Mononuclear cell (primary cell): ENCODE measurements around the gene TCEANC2. TPM values are rescaled to one million over a fixed set of nuclear protein-coding genes. Genes with fewer than 3 reads are reported as not detected.
"Not testable (repeated sequence)": the region's sequence is repeated elsewhere in the genome, so short reads cannot be mapped to it uniquely, and the experiment has no call there.

Experiments
- H3K27me3 ChIP-seq: 2 replicates; pipeline ENCODE4 v1.6.0; 2011; ENCODE audit warnings: low read length, control low read depth; ENCODE audit not compliant: insufficient read depth
- H3K4me1 ChIP-seq: 2 replicates; pipeline ENCODE4 v1.5.1; 2011; ENCODE audit warnings: mild to moderate bottlenecking, low read length, control low read depth; ENCODE audit not compliant: insufficient read depth
- H3K4me3 ChIP-seq: 2 replicates; pipeline ENCODE4 v1.5.1; 2011; ENCODE audit warnings: mild to moderate bottlenecking, low read length, moderate library complexity
- H3K9me3 ChIP-seq: 2 replicates; pipeline ENCODE4 v1.5.1; 2011; ENCODE audit warnings: low read depth, mild to moderate bottlenecking, control low read depth, low read length
- total RNA-seq: library from RNA; depleted of rRNA; stranded (reverse); fragments of >200 nt; gene quantifications from one replicate; pipeline ENCODE4 v1.2.3, GENCODE V29; 2012

The TCEANC2 gene
- total RNA-seq, 1 donor, result 1.0 TPM

DNA sequence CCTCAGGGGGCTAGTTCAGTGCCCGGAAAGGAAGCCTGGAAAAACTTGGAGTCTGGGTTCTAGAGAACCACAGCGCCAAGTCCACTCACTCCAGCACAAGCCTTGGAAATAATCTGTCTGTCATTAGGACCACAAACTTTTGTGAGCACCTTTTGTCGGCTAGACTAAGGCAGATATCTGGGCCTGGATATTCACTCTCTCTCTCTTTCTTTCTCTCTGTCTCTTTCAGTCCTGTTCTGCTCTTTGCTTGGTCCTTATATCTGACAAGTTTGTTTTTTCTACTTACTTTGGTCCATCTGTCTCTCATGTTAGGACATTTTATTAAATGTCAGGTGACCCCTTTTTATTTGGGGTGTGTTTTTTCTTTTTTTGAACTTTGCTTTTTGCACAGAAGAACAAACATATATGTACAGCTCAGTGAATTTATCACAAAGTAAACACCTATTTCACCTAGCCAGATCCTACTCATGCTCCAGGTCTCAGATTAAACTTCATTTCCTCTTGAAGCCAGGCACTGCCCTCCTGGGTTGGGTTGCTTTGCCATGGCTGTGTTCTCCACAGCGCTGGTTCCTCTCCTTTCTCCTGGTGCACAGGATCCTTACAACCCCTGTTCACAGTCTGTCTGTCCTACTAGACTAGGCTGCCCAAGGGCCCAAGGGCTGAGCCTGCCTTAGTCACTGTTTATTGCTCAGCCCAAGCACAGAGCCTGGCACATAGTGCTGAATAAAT lies 40.8 kb downstream of the TCEANC2 start:
- H3K27me3 ChIP-seq, result no peaks in the 10 kb centered on the region

DNA sequence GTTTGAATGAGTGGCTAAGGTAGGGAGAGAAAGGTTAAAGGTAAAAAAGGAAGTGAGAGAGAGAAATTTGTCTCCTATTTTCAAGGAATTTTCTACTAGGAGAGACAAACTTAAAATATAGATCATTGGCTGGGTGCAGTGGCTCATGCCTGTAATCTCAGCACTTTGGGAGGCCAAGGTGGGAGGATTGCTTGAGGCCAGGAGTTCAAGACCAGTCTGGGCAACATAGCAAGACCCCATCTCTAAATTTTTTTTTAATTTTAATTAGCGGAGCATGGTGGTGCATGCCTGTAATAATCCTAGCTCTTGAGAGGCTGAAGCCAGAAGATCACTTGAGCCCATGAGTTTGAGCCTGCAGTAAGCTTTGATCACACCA lies 41.3 kb downstream of the TCEANC2 start:
- not testable (repeated sequence) for H3K4me3 ChIP-seq, H3K27me3 ChIP-seq, H3K9me3 ChIP-seq
- H3K4me1 ChIP-seq, result peaks cover 23% of the 10 kb centered on the region

More for the DNA sequence above, 40.8 kb downstream of the TCEANC2 start:
- no peak overlapping the region for H3K4me3 ChIP-seq
- H3K9me3 ChIP-seq, result no peaks in the 10 kb centered on the region
- H3K4me1 ChIP-seq, result peaks cover 21% of the 10 kb centered on the region

DNA sequence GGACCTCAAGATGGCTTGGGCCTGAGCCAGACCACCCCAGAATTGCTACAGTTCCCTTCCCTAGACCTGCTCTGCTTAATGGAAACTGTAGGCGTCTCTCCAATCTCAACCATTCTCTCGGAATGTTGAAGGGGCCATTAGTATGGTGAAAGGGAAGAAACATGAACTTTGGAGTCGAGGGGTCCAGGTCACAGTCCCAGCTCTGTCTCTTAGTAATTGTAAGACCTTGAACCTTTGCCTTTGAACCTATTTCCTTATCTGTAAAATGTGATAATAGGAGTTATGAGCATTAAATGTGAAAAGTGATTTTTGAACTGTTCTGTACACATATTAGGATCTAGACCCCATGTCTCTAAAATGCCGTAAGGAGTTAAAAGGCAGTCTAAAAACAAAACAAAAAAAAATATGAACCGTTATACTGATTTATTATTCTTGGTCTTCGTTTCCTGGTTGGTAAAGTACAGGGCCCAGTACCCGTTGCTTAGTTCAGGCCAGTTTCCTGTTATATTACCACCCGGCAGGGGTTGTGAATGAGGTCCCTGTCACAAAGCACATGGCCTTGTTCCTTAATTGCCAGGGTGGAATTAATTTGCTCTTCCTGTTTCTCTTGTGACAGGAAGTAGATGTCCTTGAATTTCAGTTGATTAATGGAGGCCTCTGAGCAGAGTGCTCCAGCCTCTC lies 42.3 kb downstream of the TCEANC2 start:
- Histone ChIP-seq H3K9me3 (no peaks in the 10 kb centered on the region), H3K4me3 (no peak overlapping the region), H3K27me3 (no peaks in the 10 kb centered on the region), H3K4me1 (peaks cover 23% of the 10 kb centered on the region)

GRCh38 chr1:54096227-54096876 lies 42.9 kb downstream of the TCEANC2 start:
- Histone ChIP-seq H3K4me3 (no peak overlapping the region), H3K27me3 (no peaks in the 10 kb centered on the region), H3K9me3 (no peaks in the 10 kb centered on the region), H3K4me1 (peaks cover 23% of the 10 kb centered on the region)

- no peak overlapping the region for H3K4me3 ChIP-seq
- H3K9me3 ChIP-seq, result no peaks in the 10 kb centered on the region
- H3K4me1 ChIP-seq, result peaks cover 23% of the 10 kb centered on the region
- H3K27me3 ChIP-seq, result no peaks in the 10 kb centered on the region
Observed at GRCh38 chr1:54096877-54097240, 43.5 kb downstream of the TCEANC2 start.

DNA sequence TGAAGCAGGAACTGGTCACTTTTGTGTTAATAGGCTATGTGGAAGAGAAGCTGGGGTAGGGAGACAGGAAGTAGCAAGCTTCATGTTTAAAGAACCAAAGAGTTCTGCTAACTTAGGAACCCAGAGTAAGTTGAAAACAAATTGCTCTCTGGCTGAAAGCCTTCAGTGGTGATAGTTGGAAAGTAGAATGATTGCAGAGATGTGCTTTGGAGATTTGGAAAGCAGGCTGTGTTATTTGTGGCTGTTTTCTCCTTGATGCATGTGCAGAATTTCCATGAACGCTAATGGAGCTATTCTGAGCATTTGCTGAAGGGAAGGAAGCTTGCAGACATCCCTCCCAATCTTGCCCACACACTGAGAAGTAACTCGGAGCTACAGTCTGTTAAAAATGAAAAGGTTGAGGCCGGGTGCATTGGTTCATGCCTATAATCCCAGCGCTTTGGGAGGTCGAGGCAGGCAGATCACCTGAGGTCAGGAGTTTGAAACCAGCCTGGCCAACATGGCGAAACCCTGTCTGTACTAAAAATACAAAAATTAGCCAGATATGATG lies 45.7 kb downstream of the TCEANC2 start:
- Histone ChIP-seq H3K27me3 (no peaks in the 10 kb centered on the region), H3K9me3 (no peaks in the 10 kb centered on the region), H3K4me3 (no peak overlapping the region), H3K4me1 (peaks cover 23% of the 10 kb centered on the region)

- no peaks in the 10 kb centered on the region for H3K27me3 ChIP-seq
Observed at GRCh38 chr1:54100500-54100899, 47.1 kb downstream of the TCEANC2 start.

DNA sequence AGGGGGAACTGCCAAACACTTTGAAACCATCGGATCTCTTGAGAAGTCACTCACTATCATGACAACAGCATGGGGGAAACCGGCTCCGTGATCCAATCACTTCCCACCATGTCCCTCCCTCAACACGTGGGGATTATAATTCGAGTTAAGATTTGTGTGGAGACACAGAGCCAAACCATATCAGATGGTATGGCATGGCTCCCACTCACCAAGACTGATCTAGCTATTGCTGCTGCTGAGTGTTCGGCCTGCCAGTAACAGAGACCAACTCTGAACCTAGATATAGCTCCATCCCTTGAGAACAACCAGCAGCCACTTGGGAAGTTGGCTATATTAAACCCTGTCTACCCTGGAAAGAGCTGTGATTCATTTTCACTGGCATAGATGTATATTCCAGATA lies 50.0 kb downstream of the TCEANC2 start:
- Histone ChIP-seq H3K27me3 (no peaks in the 10 kb centered on the region), H3K4me3 (no peak overlapping the region), H3K9me3 (no peaks in the 10 kb centered on the region), H3K4me1 (peaks cover 6% of the 10 kb centered on the region)

More at GRCh38 chr1:54100500-54100899, 47.1 kb downstream of the TCEANC2 start:
- H3K9me3 ChIP-seq, result no peaks in the 10 kb centered on the region
- H3K4me1 ChIP-seq, result peaks cover 21% of the 10 kb centered on the region
- H3K4me3 ChIP-seq, result no peak overlapping the region

DNA sequence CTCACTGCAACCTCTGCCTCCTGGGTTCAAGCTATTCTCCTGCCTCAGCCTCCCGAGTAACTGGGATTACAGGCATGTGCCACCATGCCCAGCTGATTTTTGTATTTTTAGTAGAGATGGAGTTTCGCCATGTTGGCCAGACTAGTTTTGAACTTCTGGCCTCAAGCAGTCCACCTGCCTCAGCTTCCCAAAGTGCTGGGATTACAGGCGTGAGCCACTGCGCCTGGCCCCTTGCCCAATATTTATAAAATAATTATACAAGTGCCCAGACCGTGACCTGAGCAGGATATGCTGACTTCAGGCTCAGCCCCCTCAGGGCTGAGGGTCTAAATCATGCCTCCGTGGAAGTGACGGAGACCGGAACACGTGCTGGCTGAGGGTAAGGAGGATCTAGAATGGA lies 51.2 kb downstream of the TCEANC2 start:
- not testable (repeated sequence) for H3K4me3 ChIP-seq, H3K4me1 ChIP-seq, H3K27me3 ChIP-seq, H3K9me3 ChIP-seq

GRCh38 chr1:54105080-54105479 lies 51.7 kb downstream of the TCEANC2 start:
- Histone ChIP-seq H3K9me3 (no peaks in the 10 kb centered on the region), H3K4me3 (no peak overlapping the region), H3K4me1 (no peaks in the 10 kb centered on the region), H3K27me3 (no peaks in the 10 kb centered on the region)

DNA sequence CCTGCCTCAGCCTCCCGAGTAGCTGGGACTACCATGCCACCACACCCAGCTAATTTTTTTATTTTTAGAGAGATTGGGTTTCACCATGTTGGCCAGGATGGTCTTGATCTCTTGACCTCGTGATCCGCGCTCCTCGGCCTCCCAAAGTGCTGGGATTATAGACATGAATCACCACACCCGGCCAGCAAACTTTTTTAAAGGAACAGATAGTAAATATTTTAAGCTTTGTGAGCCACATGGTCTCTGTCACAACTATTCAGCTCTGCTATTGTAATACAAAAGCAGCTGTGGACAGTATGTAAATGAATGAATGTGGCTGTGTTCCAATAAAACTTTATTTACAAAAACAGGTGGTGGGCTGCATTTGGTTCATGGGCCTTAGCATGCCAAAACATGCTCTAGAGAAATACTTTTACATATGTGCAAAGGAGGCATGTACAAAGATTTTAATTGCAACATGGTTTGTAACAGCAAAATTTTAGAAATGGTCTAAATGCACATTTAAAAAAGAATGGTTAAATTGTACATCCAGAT lies 52.4 kb downstream of the TCEANC2 start:
- H3K4me3 ChIP-seq, result no peak overlapping the region
- H3K9me3 ChIP-seq, result no peaks in the 10 kb centered on the region
- no peaks in the 10 kb centered on the region for H3K27me3 ChIP-seq
- no peaks in the 10 kb centered on the region for H3K4me1 ChIP-seq

GRCh38 chr1:54107131-54107530 lies 53.7 kb downstream of the TCEANC2 start:
- Histone ChIP-seq H3K9me3 (no peaks in the 10 kb centered on the region), H3K4me3 (no peak overlapping the region), H3K27me3 (no peaks in the 10 kb centered on the region), H3K4me1 (no peaks in the 10 kb centered on the region)

DNA sequence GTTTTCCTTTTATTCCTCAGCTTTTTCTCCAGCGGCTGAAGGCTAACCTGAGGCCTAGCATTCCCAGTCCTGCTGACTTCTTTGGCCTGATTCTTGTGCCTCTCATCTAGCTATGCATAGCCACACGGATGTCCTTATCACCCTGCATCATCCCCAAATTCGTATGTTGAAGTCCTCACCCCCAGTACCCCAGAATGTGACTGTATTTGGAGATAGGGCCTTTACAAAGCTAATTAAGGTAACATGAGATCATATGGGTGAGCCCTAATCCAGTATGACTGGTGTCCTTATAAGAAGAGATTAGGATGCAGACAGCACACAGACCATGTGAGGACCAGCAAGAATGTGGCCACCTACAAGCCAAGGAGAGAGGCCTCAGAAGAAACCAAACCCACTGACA lies 54.7 kb downstream of the TCEANC2 start:
- H3K4me1 ChIP-seq, result no peaks in the 10 kb centered on the region
- H3K4me3 ChIP-seq, result no peak overlapping the region
- H3K9me3 ChIP-seq, result no peaks in the 10 kb centered on the region
- H3K27me3 ChIP-seq, result no peaks in the 10 kb centered on the region

DNA sequence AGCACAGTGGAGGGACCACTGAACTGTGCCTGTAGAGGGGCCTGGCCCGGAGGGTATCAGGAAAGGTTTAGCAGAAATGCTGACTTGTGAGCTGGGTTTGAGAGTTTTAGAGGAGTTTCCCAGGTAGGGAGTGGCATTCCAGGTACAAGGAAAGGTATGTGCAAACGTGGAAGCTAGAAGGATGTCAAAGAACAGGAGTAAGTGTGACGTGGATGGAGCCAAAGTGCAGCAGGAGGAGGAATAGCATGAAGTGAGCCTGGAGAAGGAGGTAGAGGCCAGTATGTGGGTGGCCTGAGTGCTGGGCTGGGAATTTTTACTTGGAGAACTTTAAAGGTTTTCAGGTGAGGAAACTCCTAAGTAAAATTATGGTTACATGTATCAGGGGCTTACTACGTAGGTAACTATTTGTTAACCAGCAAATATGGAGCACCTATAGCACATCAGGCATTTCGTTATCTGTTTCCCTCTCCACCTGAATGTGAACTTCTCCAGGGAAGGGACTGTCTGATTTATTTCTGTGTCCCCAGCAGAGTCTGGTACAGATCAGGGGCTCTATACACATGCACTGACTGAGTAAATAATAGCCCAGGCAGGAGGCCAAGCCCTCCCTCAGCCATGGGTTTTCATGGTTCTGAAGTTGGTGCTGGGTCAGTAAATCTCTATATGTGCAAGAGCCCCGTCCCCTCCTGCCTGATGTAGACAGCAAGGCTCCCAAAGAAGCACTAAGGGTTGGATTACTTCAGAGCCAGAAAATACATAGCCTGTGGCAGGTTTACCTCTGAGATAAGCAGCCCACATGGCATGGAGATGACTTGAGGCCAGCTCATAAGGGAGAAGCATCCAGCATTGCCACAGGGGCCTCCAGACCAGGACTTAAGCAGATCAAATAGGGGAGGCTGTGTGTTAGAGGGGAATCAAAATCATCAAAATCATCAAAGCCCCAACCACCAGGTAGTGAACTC lies 56.0 kb downstream of the TCEANC2 start:
- Histone ChIP-seq H3K9me3 (no peaks in the 10 kb centered on the region), H3K27me3 (no peaks in the 10 kb centered on the region), H3K4me1 (no peaks in the 10 kb centered on the region), H3K4me3 (no peak overlapping the region)
